A204.1 (cell line): ENCODE results near the gene CRYBA2.

Experiments
- FAIRE-seq: peaks from 2 replicates; lab custom pipeline; 2012; peaks lifted over from hg19 to GRCh38; lab: Jason Lieb, UNC

The CRYBA2 gene

DNA sequence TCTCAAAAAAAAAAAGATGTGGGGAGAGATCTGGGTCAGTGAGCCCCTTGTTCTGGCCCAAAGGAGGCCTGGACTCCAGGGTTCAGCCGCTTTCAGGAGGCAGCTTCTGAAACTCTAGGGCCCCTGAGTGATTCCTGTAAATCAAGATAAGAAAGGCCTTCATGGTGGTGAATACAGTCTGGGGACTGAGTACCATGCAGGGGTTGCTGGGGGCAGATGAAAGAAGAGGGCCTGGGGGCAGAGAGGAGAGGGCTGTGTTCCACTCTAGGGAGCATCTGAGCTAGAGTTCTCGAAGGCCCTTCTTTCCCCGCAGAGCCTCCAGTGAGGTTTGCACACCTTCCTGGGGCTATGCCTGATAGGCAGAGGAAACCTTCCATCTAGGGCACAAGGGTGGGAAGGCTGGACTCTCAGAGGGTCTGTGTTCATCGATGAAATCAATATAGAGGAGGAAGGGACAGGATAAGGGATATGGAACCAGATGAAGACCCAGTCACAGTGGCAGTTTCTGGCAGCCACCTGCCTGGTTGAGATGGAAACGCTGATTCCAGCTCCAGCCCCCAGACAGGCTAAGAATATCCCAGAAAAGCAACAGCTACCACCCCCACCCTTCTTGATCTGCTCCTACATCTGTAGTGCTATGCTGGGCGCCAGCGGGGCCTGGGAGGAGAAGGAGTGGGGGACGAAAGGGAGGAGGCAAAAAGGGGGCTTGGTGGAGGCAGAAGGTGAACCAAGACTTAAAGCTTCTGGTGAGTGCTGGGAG is 38.5 kb downstream of the CRYBA2 start:
- no peak for FAIRE-seq

DNA sequence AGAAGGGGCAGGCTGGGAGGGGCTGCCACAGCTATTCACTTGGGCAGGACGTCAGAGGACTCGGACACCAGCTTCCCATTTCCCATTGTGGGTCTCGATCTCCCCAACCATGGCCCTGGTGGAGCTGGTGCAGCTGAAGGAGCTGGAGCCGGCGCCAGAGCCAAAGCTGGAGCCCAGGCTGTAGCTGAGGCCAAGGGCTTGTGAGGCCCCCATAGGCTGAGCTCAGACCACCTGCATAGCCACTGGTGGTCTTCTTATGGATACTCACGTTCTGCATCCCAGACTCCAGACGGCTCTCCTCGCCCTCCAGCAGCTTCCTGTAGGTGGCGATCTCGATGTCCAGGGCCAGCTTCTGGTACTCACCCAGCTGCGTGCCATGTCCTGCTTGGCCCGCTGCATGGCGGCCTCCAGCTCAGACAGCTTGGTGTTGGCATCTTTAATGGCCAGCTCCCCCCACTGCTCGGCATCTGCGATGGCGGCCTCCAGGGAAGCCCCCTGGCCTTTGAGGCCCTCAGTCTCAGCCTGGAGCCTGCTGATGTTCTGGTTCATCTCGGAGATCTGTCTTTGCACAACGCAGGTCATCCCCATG is 39.8 kb downstream of the CRYBA2 start:
- no peak for FAIRE-seq

DNA sequence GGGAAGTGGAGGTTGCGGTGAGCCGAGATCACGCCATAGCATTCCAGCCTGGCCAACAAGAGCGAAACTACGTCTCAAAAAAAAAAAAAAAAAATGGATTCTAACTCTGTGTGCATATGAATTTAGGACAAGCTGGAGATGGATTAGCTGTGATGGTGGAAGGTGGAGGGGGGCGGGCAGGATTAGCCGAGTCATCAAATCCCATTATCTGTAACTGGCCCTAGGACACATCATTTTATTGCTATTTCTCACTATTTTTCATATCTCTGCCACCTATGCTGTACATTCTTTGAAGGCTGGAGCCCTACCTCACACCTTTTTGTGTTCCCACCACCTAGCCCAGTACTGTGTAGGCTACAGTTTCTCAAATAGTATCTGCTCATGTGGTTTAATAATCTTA is 41.1 kb downstream of the CRYBA2 start:
- FAIRE-seq, result no peak

GRCh38 chr2:218946621-218947020 is 46.6 kb downstream of the CRYBA2 start:
- FAIRE-seq, result no peak

DNA sequence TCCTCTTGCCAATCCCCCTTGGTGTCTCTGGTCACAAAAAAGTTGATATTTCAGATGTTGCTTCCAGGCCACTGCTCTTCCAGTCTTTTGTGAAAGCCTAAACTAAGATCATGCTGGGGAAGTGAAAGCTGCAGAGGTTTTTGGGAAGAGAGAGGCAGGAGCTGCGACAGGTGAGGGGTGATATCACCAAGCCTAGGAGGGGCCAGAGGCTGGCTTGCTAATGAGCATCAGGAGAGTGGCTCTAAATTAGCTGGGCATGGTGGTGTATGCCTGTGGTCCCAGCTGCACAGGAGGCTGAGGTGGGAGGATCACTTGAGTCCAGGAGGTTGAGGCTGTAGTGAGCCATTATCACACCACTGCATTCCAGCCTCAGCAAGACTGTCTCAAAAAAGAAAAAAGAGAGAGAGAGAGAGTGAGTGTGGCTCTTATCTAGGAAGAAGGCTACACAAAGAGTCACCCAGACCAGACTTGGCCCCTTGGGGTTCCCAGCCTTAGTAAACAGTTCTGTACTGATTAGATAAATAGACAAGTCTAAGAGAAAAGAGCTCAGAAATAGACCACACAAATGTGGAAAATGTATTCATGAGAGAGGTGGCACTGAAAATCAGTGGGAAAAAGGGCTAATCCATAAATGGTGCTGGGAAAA is 48.3 kb downstream of the CRYBA2 start:
- no peak for FAIRE-seq
